Brain microvascular endothelial cell (primary cell): ENCODE measurements around the gene CELF2.

Source experiments
- DNase-seq: peaks from one replicate; pipeline ENCODE4 v3.0.0-alpha.2; 2020
- H3K27ac ChIP-seq: fragments of 250-450 bp; sonication (Bioruptor Pico); 2 replicates; pipeline ENCODE4 v1.5.1; 2020; ENCODE audit warnings: mild to moderate bottlenecking, moderate library complexity
- H3K27me3 ChIP-seq: fragments of 250-450 bp; sonication (Bioruptor Pico); replicated peaks from 2 replicates; pipeline ENCODE4 v1.5.1; 2020; ENCODE audit warnings: mild to moderate bottlenecking
- H3K36me3 ChIP-seq: fragments of 250-450 bp; sonication (Bioruptor Pico); replicated peaks from 2 replicates; pipeline ENCODE4 v1.5.1; 2020; ENCODE audit warnings: mild to moderate bottlenecking
- H3K4me3 ChIP-seq: 2 replicates; pipeline ENCODE4 v1.5.1; 2011; ENCODE audit warnings: low read depth, mild to moderate bottlenecking, control low read depth, low read length, moderate library complexity
- in situ Hi-C: cut with HindIII; loops from 2 replicates; pipeline ENCODE4 v1.10.0; 2017; ENCODE audit warnings: low sequenced_read_pairs, low pct_ligation_motif_present
- TF ChIP-seq, protein P1 (sequence below): IDR thresholded peaks from 2 replicates; pipeline ENCODE4 v1.5.1; 2011; ENCODE audit warnings: low read depth, mild to moderate bottlenecking, moderate library complexity, low read length, control low read depth, inconsistent platforms; ENCODE audit errors: missing control alignments

The CELF2 gene

DNA sequence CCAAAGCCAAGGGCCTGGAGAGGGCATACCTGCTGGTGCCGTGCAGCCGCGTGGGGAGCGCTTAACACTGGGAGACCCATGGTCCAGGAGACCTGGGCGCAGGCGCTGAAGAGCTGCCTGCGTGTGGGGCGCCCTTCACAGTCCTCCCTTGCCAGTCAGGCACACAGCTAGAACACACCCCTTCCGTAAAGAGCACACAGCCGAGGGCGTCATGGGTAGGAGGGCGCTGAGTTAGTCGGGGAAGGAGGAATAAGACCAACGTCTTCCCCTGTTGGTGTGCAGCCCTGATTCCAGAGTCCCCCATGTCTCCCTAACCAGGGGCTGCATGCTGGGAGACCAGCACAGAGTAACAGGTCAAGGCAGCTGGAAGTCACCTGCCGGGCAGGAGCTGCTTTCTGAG is 319.8 kb downstream of the CELF2 start:
- no peaks in the 10 kb centered on the region for H3K27me3 ChIP-seq
- TF ChIP-seq, protein P1, sequence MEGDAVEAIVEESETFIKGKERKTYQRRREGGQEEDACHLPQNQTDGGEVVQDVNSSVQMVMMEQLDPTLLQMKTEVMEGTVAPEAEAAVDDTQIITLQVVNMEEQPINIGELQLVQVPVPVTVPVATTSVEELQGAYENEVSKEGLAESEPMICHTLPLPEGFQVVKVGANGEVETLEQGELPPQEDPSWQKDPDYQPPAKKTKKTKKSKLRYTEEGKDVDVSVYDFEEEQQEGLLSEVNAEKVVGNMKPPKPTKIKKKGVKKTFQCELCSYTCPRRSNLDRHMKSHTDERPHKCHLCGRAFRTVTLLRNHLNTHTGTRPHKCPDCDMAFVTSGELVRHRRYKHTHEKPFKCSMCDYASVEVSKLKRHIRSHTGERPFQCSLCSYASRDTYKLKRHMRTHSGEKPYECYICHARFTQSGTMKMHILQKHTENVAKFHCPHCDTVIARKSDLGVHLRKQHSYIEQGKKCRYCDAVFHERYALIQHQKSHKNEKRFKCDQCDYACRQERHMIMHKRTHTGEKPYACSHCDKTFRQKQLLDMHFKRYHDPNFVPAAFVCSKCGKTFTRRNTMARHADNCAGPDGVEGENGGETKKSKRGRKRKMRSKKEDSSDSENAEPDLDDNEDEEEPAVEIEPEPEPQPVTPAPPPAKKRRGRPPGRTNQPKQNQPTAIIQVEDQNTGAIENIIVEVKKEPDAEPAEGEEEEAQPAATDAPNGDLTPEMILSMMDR, result no peak
- H3K36me3 ChIP-seq, result no peaks in the 10 kb centered on the region
- DNase-seq, result no peak
- in situ Hi-C loops, result no loop called here
- no peak overlapping the region for H3K4me3 ChIP-seq
- H3K27ac ChIP-seq, result no peak overlapping the region

DNA sequence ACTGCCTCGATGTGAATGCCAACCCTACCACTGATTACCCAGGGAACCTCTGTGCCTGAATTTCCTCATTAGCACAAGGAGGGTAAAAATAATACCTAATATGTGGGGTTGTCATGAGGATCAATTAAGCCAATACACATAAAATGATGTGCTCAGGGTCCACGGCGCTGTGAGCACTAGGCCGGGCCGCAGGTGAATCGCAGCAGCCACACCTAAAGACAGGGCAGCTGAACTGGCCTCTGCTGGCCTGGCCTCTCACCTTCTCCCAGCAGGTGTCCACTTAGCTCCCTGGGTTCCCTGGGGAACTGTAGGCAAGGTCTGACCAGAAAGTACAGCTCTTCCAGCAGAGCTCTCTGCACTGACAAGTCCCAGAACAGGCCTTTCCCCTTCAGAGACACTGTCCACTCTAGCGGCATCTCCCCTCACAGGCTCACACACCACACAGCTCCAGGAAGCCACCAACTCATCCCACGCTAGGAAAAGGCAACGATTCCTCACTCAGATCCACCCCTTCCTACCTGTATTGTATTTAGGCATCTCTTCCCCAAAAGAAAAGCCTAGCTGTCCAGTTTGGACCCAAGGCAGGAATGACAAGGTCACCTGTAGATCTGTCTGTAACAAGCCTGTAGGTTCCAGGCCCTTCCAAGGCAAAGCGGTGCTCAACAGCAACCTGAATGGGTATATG is 320.6 kb downstream of the CELF2 start:
- in situ Hi-C loops, result no loop called here
- no peaks in the 10 kb centered on the region for H3K27me3 ChIP-seq
- H3K27ac ChIP-seq, result no peak overlapping the region
- DNase-seq, result no peak
- no peaks in the 10 kb centered on the region for H3K36me3 ChIP-seq
- H3K4me3 ChIP-seq, result no peak overlapping the region
- TF ChIP-seq, protein P1, result no peak

DNA sequence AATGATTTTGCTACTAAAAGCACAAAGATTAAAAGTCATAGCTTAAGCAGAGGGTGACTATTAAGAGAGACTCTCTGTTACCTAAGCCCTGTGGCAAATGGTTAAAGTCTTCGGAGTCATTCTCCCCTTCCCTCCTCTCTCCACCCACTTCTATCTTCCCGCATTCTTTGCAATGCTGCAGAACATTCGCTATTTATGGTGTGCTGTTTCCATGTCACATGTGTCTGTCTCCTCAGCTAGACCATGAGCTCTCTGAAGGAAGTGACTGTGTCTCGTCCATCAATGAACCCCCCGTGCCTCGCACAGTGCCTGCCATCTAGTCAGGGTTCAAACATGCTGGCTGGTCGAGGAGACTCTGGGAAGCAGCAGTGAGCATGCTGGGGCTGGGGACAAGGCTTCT is 321.3 kb downstream of the CELF2 start:
- no peak overlapping the region for H3K4me3 ChIP-seq
- H3K36me3 ChIP-seq, result no peaks in the 10 kb centered on the region
- in situ Hi-C loops, result no loop called here
- TF ChIP-seq, protein P1, result no peak
- H3K27me3 ChIP-seq, result no peaks in the 10 kb centered on the region
- DNase-seq, result no peak
- no peak overlapping the region for H3K27ac ChIP-seq

DNA sequence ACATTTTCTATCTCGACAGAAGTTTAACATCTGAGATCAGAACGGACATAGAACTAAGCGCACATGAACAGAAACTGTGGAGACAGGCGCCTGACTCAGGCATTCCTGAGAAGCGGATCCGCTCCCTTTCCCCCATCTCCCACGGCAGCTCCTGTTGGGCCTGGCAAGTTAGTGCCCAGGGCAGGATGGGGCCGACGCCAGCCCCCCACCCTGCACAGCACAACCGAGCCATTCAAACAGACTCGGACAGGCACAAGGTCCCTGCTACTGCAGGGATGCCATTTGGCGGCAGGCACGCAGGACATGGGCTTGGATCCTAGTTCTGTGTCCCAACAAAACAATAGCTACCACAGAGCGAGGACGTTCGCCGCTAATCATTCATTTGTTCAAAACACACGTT is 322.0 kb downstream of the CELF2 start:
- in situ Hi-C loops, result no loop called here
- H3K36me3 ChIP-seq, result no peaks in the 10 kb centered on the region
- TF ChIP-seq, protein P1, result no peak
- H3K4me3 ChIP-seq, result no peak overlapping the region
- no peak overlapping the region for H3K27ac ChIP-seq
- H3K27me3 ChIP-seq, result no peaks in the 10 kb centered on the region
- DNase-seq, result no peak

DNA sequence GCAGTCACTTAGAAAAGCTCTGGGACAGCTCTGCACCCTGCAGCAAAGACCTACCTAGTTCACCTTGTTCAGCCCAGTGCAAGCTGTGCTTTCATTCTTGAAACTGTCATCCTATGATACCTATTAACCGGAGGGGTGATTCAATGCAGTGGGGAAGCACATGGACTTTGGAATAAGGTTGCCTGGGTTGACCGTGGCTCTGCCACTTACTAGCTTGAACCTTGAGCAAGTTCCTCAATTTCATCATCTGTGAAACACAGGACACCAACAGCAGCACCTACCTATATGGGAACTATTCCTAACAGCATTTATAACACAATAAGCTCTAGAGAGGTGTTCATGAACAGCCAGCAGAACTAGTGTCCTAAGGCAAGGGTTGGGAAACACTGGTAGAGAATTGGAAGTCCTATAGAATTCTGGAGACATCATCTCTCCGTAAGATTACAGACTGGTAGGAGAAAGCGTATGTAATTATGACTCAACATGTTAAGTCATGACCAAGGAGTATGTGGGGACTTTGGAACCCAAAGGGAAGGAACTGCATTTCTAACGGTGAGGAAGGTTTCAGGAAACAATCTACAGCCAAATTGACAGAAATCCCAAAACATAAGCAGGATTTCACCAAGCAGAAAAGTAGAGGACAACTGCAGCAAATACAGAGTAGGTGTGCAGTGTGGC is 323.8 kb downstream of the CELF2 start:
- H3K27me3 ChIP-seq, result no peaks in the 10 kb centered on the region
- in situ Hi-C loops, result no loop called here
- no peak overlapping the region for H3K4me3 ChIP-seq
- H3K36me3 ChIP-seq, result no peaks in the 10 kb centered on the region
- TF ChIP-seq, protein P1, result no peak
- no peak for DNase-seq
- no peak overlapping the region for H3K27ac ChIP-seq
